ENCODE measurements around the gene KRT8.

- TF ChIP-seq GATA2 (IDR thresholded peaks at IDR 0.05; ENCODE audit: low read depth, low read length) (no peak), GATA3 (IDR thresholded peaks at IDR 0.05; ENCODE audit: low read depth, low read length) (no peak)
Observed at GRCh38 chr12:52892207-52892852, 12.5 kb downstream of the KRT8 start.
